NCI-H2029 treated with DMSO at 0.1 percent for 48 hours (cell line): ENCODE measurements around the gene GMPPB.
"Not testable (repeated sequence)": the region's sequence is repeated elsewhere in the genome, so short reads cannot be mapped to it uniquely, and the experiment has no call there.

ENCODE experiments used
- DNase-seq: peaks from one replicate; lab custom pipeline; 2025; lab: John Stamatoyannopoulos, UW

GMPPB gene

DNA sequence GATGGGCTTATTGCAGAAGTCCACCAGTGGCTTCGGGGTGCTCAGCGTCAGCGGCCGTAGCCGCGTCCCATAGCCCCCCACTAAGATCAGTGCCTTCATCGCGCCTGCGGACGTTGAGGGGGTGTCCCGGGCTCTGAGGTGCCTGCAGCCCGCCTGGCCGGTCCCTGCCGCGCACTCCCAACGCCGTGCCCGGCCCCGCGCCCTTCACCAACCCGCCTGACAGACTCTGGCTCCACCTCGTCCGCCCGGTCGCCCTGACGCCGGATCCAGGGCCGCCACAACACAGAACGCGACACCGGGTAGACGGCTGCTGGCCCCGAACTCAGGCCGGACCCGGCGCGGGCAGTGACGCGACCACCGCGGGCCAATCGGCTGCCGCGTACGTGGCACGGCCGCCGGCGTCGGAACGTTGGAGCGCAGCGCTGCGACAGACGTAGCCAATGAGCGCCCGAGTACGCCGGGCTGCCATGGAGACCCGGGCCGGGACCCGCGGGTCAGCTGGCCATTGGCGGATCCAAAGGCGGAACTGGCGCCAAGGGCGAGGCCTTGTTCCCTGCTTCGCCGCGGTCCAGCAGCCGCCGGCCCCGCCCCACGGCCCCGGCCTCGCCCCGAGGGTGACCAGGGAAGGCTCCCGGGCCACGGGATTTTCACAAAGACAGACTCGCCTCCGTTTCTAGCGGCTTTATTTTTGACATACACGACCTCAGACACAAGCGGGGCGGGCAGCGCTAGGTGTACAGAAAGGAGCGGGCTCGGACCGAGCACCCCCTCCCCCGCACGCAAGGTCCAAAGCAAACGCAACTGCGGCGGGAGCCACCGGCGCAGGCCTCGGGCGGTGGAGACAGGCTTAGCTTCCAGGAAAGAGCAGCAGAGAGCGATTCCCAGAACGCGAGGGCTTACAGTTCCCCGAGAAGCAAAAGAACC is at the start of gene GMPPB:
Gene GMPPB, minus strand, starts transcription at position 324 of the 924 bp plus-strand sequence. Its CDS starts 225 bp downstream, at position 99.
- DNase-seq = peak; percentile 42

DNA sequence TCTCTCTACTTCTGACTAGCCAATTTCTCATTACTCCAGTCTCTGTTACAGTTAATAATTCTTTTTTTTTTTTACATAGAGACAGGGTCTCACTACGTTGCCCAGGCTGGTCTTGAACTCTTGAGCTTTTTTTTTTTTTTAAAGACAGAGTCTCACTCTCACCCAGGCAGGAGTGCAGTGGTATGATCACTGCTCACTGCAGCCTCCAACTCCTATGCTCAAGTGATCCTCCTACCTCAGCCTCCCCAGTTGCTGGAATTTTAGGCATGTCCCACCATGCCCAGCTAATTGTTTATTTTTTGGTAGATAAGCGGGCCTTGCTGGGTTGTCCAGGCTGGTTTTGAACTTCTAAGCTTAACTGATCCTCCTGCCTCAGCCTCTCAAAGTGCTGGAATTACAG is 49.0 kb upstream of the GMPPB start:
- DNase-seq = no peak

DNA sequence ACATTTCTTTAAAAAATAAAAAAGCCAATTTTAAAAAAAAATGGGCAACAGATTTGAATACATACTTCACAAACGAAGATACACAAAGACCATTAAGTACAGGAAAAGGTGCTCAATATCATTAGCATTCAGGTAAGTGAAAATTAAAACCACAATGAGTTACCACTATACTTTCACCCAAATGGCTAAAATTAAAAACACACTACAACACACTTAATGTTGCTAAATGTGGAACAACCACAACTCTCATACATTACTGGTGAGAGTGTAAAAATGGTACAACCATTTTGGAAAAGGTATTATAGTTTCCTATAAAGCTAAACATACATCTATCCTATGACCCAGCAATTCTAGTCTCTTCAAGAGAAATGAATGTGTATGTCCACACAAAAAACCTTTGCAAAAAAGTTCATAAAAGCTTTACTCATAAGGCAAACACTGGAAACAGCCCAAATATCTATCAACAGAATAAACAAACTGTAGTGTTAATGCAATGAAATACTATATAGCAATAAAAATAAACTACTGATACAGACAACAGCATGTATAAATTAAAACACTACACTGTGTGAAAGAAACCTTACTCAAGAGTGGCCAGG is 47.7 kb upstream of the GMPPB start:
- DNase-seq = no peak

DNA sequence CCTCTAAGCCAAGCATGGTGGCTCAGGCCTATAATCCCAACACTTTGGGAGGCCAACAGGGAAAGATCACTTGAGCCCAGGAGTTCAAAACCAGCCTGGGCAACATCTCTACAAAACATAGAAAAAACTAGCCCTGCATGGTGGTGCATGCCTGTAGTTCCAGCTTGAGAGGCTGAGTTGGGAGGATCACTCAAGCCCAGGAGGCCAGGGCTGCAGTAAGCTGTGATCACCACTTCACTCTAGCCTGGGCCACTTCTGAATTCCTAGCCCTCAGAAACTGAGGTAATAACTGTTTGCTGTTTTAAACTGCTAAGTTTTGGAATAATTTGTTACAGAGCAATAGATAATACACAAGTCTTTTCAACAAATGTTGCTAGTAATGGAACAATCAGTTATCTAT is 46.2 kb upstream of the GMPPB start:
- DNase-seq = no peak

DNA sequence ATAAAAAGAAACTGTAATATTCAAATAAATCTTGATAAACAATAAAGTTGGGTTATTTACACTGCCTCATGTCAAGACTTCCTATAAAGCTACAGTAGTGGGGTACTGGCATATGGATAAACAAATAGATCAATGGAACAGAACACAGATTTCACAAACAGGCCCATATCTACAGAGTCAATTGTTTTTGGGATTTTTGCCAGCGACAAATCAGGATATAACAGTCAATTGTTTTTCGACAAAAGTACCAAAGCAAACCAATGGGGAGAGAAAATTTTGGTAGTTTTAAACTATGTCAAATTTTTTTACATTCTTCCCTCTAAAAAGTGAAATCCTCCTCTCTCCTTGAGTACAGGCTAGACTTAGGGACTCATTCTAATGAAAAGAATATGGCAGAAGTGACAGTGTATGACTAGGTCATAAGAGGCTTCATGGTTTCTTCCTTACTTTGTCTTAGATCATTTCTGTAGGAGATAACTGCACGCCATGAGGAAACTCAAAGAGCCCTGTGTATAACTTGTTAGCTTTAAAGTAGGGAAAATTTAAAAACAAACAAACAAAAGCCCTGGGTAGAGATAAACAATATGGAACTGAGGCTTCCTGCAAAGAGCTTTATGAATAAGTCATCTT is 45.6 kb upstream of the GMPPB start:
- no peak for DNase-seq

DNA sequence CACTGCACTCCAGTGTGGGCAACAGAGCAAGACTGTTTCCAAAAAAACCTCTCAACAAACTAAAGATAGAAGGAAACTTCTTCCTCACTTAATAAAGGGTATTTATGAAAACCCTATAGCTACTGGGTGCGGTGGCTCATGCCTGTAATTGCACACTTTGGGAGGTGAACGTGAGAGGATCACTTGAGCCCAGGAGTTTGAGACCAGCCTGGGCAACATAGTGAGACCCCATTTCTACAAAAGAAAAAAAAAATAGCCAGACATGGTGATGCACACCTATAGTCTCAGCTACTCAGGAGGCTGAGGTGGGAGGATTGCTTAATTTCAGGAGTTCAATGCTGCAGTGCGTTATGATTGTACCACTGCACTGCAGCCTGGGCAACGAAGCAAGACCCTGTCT is 40.2 kb upstream of the GMPPB start:
- DNase-seq = no peak

DNA sequence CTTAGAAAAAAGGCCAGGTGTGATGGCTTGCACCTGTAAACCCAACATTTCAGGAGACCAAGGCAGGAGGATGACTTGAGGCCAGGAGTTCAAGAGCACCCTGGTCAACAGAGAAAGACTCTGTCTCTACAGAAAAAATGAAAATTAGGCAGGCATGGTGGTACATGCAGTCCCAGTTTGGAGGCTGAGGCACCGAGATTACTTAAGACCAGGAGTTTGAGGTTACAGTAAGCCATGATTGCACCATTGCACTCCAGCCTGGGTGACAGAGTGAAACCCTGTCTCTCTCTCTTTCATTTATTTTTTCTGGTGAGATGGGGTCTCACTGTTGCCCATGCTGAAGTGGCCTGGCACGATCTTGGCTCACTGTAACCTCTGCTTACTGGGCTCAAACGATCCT is 37.9 kb upstream of the GMPPB start:
- DNase-seq = no peak

DNA sequence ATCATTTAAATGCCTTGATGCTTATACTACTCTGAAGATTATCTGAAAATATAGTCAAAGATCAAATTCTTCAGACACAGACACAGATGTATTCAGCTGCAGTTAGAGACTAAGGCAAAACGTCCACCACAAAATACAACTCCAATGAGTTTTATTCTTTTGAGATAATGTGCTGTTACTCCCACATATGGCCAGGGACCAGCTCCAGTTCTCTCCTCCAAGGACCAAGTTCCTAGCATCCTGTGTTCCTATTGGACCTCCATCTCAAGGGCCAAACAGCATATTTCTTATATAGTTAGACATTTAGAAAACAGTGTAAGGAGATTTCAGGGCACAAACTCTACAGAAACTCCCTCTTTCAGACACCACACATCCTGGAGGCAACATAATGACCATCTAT is 35.5 kb upstream of the GMPPB start:
- DNase-seq = no peak

DNA sequence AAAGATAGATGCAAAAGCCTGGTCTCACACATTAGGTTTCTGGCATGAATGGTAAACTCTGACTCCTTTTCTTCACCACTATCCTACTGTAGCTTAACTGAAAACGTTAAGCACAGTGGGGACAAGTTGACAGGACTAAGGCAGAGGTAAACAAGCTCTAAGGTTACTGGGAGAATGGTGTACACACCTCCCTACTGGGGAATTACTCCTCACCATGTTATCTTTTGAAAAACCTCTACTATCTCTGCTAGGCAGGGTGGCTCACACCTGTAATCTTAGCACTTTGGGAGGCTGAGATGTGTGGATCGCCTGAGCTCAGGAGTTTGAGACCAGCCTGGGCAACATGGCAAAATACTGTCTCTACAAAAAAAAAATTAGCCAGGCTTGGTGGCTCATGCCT is 33.4 kb upstream of the GMPPB start:
- no peak for DNase-seq

DNA sequence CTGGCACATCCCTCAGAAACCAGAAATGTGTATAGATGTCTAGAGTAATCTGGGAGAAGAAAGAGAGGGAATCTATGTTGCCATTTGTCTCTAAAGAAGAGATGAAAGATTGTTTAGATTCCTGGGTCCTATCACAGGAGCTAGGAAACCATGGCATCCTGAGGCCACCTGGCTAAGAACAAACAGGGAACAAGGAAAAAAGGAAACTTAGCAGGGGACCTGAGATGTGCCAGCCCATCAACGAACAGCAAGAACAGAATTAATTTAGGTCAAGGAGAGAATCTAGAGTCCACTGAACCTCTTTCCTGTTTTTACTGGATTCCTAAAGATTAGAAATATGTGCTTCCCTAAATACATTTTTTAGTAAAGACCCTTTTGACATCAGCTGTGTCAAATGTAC is 32.3 kb upstream of the GMPPB start:
- DNase-seq = no peak

DNA sequence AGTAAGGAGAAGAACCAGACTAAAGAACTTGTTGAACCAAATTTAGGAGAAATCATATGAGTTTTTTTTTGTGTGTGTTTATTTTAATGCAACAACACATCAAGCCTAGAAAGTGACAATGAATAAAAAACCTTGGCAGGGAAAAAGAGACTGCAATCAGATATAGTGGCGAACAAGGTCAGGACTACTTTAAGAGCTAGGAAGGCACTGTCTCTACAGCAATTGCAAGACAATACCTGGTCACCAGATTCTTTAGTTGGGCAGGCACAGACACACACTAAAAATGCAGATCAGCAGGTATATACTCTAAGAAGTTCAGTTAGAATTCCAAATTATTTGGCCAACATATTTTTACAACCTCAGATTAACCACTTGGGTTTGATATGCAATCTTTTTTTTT is 30.8 kb upstream of the GMPPB start:
- no peak for DNase-seq

DNA sequence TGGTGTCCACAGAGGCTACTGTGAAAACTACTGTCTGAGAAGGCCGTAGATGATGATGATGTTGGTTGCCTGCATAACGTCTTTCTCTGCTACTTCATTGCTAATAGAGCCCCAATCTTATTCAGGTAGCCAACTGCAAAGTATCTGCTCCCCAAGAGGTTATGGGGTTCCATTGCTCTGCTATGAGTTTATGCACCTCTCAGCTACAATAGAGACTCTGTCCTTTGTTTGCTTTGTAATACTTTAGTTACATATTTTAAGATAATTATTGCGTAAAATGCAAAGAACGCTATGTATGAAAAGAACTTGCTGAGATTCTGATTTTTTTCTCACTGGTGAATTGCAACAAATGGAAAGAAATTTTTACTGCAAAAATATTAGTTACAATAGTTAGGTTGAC is 27.8 kb upstream of the GMPPB start:
- DNase-seq = no peak

DNA sequence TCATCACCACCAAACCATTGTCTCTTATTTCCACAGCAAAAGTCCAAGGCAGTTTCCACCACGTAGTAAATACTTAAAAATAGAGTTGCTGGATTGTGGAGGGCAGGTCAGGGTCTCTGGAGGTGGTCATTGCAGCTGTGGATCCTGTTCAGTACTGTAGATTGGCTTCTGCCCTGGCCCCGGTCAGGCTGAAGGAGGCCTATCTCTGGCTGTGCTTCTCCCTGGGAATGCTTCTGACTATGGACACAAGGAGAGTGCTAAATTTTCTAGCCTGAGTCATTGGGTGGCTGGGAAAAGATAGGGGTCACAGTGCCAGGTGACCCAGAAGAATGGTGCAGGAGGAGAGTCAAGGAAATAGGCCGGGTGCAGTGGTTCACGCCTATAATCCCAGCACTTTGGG is 26.3 kb upstream of the GMPPB start:
- no peak for DNase-seq

DNA sequence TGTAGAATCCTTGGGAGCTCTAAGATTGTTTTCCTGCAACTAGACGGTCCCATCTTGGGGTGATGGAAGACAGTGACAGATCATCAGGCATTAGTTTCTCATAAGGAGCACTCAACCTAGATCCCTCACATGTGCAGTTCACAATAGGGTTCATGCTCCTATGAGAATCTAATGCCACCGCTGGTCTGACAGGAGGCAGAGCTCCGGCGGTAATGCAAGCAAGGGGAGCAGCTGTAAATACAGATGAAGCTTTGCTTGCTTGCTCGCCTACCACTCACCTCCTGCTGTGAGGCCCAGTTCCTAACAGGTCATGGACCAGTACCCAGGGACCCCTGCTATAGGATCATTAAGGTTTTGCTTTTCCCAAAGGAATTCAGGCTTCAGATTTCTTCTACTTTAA is 25.1 kb upstream of the GMPPB start:
- DNase-seq = not testable (repeated sequence)

DNA sequence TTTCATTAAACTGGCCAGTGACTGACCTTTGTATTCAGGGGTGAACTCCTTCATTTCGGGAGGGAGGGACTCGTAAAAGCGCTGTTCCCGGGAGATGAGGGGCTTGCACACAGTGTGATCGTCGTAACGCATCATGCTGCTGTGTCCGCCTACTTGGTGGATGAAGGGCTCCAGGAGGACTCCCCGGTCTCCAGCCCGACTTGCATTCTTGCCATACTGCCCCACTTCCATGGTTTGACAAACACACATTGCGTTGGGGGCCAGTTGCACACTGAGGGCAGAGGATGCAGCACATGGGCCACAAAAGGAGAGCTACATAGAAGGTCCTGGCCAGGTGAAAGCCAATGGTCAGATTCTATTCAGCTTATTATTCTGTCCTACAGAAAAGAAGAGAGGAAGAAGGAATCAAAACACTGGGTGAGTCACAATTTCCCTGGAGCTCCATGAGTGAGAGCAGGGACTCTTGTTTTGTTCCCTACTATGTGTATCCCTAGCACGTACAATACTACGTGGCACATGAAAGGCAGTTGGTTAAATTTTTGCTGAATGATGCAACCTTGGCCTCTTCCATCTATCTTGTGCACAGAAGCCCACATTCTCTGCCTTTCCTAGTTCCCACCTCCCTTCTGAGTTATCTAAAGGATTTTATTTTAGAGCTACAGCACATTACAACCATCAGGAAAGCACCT is 24.2 kb upstream of the GMPPB start:
- no peak for DNase-seq

DNA sequence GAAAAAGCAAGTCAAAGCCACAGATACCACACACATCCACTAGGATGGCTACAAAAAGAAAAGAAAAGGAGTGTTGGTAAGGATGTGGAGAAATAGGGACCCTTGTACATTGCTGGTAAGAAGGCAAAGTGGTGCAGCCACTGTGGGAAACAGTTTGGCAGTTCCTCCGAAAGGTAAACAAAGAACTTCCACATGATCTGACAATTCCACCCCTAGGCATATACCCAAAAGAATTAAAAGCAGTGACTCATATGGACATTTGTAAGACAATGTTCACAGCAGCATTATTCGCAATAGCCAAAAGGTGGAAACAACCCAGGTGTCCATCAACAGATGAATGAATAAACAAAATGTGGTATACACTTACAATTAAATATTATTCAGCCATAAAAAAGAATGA is 22.2 kb upstream of the GMPPB start:
- no peak for DNase-seq

DNA sequence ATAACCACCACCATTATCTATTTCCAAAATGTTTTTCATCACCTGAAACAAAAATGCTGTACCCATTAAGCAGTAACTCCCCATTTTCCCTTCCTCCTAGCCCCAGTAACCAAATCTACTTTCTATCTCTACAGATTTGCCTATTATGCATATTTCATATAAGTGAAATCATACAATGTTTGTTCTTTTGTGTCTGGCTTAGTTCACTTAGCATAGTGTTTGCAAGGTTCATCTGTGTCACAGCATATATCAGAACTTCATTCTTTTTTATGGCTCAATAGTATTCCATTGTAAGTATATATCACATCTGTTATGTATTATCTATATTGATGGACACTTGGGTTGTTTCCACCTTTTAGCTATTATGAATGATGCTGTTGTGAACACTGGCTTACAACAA is 16.7 kb upstream of the GMPPB start:
- DNase-seq = no peak

DNA sequence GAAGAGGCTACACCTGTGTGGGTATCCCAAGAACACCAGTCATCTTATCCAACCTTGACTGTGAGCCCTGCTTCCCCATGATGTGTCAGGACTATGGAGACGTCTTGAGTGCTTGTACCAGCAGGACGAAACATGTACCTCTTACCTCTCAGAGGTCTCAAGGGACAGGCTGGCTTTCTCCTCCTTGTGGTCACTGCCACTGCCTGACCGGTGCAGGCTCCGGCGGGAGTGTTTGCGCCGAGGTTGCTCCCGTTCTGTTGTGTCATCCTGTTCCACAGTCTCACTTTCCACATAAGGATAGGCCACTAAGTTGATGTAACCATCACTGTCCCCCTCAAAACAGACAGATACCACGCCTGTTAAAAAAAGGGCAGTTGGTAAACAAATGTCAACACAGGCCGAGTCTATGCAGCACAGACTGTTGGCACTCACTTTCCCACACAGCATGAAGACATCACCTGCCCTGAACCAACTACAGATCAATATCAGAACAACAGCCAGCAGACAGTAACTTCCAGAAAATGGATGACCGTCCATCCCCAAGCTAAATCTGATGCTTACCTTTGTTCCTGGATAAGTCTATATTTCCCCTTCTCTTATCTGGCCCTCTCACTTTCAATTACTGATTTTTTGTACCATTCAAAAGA is 14.4 kb upstream of the GMPPB start:
- no peak for DNase-seq

DNA sequence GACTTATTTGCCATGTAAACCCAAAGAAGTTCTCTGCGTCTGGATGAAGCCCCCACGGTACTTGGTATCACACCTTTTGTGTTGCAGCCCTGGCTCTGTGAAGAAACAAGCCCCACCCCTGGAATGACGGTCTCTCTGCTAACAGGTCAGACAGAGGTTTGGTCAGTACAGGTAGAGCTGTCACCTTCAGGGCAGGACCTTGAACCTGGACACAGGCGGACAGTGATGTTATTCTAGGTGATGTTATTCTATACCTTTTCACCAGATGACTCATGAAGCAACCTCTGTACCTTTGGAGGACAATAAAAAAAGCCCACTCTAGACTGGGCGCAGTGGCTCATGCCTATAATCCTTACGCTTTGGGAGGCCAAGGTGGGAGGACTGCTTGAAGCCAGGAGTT is 11.0 kb upstream of the GMPPB start:
- DNase-seq = no peak

DNA sequence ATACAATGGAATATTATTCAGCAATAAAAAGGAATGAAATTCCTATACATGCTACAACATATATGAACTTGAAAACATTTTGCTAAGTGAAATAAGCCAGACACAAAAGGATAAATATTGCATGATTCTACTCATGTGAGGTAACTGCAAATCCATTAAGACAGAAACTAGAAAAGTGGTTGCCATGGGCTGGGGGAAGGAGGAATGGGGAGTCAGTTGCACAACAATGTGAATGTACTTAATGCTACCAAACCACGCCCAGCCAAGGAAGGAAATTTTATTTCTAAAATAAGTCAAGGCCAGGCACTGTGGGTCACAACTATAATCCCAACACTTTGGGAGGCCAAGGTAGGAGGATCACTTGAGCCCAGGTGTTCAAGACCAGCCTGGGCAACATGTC is 9.8 kb upstream of the GMPPB start:
- no peak for DNase-seq

DNA sequence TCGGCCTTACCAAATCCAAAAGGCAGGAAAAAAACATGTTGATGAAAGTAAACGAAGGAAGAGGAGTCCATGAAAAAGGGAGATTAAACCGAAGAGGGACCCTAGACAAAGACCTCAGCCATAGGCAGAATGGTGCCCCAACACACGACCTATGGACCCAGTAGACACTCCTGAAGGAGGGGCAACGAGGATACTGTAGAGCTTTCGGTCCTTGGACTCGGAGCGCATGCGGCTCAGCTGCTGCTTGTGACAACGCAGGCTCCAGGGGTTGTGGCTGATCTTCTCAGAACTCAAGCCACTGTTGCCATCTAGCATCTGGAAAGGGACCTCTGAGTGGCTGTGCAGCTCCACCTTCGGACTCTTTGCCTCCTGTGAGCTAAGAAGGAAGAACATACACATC is 8.8 kb upstream of the GMPPB start:
- no peak for DNase-seq

DNA sequence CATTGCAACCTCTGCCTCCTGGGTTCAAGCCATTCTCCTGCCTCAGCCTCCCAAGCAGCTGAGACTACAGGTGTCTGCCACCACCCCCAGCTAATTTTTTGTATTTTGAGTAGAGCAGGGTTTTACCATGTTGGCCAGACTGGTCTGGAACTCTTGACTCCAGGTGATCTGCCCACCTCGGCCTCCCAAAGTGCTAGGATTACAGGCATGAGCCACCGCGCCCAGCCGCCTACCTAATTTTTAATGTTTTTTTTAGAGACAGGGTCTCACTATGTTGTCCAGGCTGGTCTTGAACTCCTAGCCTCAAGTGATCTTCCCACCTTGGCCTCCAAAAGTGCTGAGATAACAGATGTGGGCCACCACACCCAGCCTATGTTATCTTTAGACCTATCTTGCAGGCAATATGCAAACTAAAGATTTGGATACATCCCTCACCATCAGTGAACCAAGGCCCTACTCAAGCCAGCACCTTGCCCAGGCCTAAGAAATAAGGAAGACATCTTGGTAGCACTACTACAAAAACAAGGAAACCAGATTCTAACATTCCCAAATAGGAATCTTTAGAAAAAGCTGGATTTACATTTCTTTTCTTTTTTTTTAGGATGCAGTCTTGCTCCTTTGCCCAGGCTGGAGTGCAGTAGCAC is 6.3 kb upstream of the GMPPB start:
- no peak for DNase-seq
